Caco-2 (cell line): ENCODE data around the gene CD300LB. TPM values are rescaled to one million over a fixed set of nuclear protein-coding genes. Genes with fewer than 3 reads are reported as not detected.

Source experiments
- BruUV-seq: library from RNA; stranded (reverse); fragments of 400-500 nt; replicated peaks from 2 replicates; lab custom pipeline; 2021; lab: Mats Ljungman, UMichigan
- CTCF ChIA-PET: fragments of 300-600 bp; sonication (Branson Sonifier 250); formaldehyde crosslinking; loops from one replicate; lab custom pipeline; 2022; ENCODE audit warnings: antibody characterized with exemption; lab: Charles Lee
- POLR2A ChIA-PET: fragments of 300-600 bp; sonication (Branson Sonifier 250); formaldehyde crosslinking; loops from one replicate; lab custom pipeline; 2022; ENCODE audit warnings: antibody characterized with exemption; lab: Charles Lee
- DNase-seq, 2 experiments: peaks; one replicate each; pipeline versions ENCODE4 v3.0.0 to v3.0.0-alpha.2; 2020 to 2022
- H3K27me3 ChIP-seq: replicated peaks from 2 replicates; pipeline ENCODE4 v1.6.0; 2011; ENCODE audit warnings: low read length; ENCODE audit not compliant: control insufficient read depth, insufficient read depth
- H3K36me3 ChIP-seq: 2 replicates; pipeline ENCODE4 v1.5.1; 2011; ENCODE audit warnings: low read length; ENCODE audit not compliant: control insufficient read depth, insufficient read depth
- H3K4me1 ChIP-seq: fragments of 250-450 bp; sonication (Bioruptor Pico); 2 replicates; pipeline ENCODE4 v1.5.1; 2020; ENCODE audit warnings: mild to moderate bottlenecking
- H3K4me3 ChIP-seq: 2 replicates; pipeline ENCODE4 v1.5.1; 2011; ENCODE audit warnings: low read depth, mild to moderate bottlenecking, control low read depth, low read length
- H3K9me3 ChIP-seq: fragments of 250-450 bp; sonication (Bioruptor Pico); 2 replicates; pipeline ENCODE4 v1.5.1; 2020; ENCODE audit warnings: mild to moderate bottlenecking, moderate library complexity
- H3K27ac Mint-ChIP-seq: one replicate; pipeline ENCODE4 v1.8.0; 2022; ENCODE audit warnings: mixed read lengths; ENCODE audit not compliant: unreplicated experiment
- H3K27me3 Mint-ChIP-seq: one replicate; pipeline ENCODE4 v1.8.0; 2022; ENCODE audit warnings: mixed read lengths; ENCODE audit not compliant: insufficient read depth, unreplicated experiment
- H3K36me3 Mint-ChIP-seq: one replicate; pipeline ENCODE4 v1.8.0; 2022; ENCODE audit warnings: mild to moderate bottlenecking, mixed read lengths; ENCODE audit not compliant: insufficient read depth, unreplicated experiment
- H3K4me1 Mint-ChIP-seq: one replicate; pipeline ENCODE4 v1.8.0; 2022; ENCODE audit warnings: low read depth, mixed read lengths; ENCODE audit not compliant: unreplicated experiment
- H3K4me3 Mint-ChIP-seq: one replicate; pipeline ENCODE4 v1.8.0; 2022; ENCODE audit warnings: mild to moderate bottlenecking, moderate library complexity, mixed read lengths; ENCODE audit not compliant: unreplicated experiment
- H3K9me3 Mint-ChIP-seq: one replicate; pipeline ENCODE4 v1.8.0; 2022; ENCODE audit warnings: mixed read lengths; ENCODE audit not compliant: unreplicated experiment
- CTCF ChIP-seq, 2 experiments: fragments of 200-600 bp in 1 of 2; IDR thresholded peaks; 1 replicate in 1 of 2; 2 replicates in 1 of 2; pipeline versions ENCODE4 v1.5.1 to v1.8.0; 2011 to 2022; ENCODE audit warnings: antibody characterized with exemption in 1 of 2, control low read depth in 1 of 2, inconsistent platforms in 1 of 2, low read depth in 1 of 2, low read length in 1 of 2, mild to moderate bottlenecking in 1 of 2, moderate library complexity in 1 of 2; ENCODE audit not compliant: insufficient read depth in 1 of 2, severe bottlenecking in 1 of 2, unreplicated experiment in 1 of 2
- intact Hi-C: fragments of 100-400 bp; cut with micrococcal nuclease; formaldehyde crosslinking; loops from one replicate; pipeline ENCODE4 v1.10.0; 2022; ENCODE audit not compliant: unreplicated experiment
- total RNA-seq: library from RNA; stranded (reverse); gene quantifications from 2 replicates; pipeline ENCODE4 v1.2.3, GENCODE V29; 2022

Gene CD300LB
- total RNA-seq, 1 experiment from 2014 or later, result not detected

- Mint-ChIP-seq H3K4me1 (no peaks in the 10 kb centered on the region), H3K27me3 (peaks cover 22% of the 10 kb centered on the region), H3K36me3 (no peaks in the 10 kb centered on the region), H3K4me3 (no peak overlapping the region), H3K27ac (no peak overlapping the region), H3K9me3 (peaks cover 15% of the 10 kb centered on the region)
- Histone ChIP-seq H3K4me1 (no peaks in the 10 kb centered on the region), H3K9me3 (peaks cover 8% of the 10 kb centered on the region; the same call in 1 of the 2 replicates), H3K4me3 (no peak overlapping the region), H3K36me3 (no peaks in the 10 kb centered on the region), H3K27me3 (peaks cover 1% of the 10 kb centered on the region; the same call in 1 of the 2 replicates)
- BruUV-seq, result no TSS peak
- CTCF ChIA-PET, result no interaction called here
- no peak for DNase-seq
- intact Hi-C loops, result no loop called here
- TF ChIP-seq CTCF (IDR thresholded peaks at IDR 0.05; ENCODE audit: insufficient read depth in 1 of 2, low read depth in 1 of 2, low read length in 1 of 2, severe bottlenecking in 1 of 2, unreplicated experiment in 1 of 2), result no peak
- POLR2A ChIA-PET, result no interaction called here
These were observed 8.0 kb downstream of the CD300LB start for GRCh38 chr17:74523308-74523707.

- no peak for TF ChIP-seq CTCF (IDR thresholded peaks at IDR 0.05; ENCODE audit: insufficient read depth in 1 of 2, low read depth in 1 of 2, low read length in 1 of 2, severe bottlenecking in 1 of 2, unreplicated experiment in 1 of 2)
- no peak overlapping the region for H3K4me3 ChIP-seq
- intact Hi-C loops, result no loop called here
- H3K4me3 Mint-ChIP-seq, result no peak overlapping the region
- no TSS peak for BruUV-seq
- DNase-seq, result no peak
- no peak overlapping the region for H3K27ac Mint-ChIP-seq
- no peaks in the 10 kb centered on the region for H3K4me1 Mint-ChIP-seq
- H3K27me3 Mint-ChIP-seq, result peaks cover 22% of the 10 kb centered on the region
- ChIA-PET POLR2A (no interaction called here), CTCF (no interaction called here)
- H3K9me3 ChIP-seq, result peaks cover 8% of the 10 kb centered on the region; the same call in 1 of the 2 replicates
- H3K9me3 Mint-ChIP-seq, result peaks cover 18% of the 10 kb centered on the region
- peaks cover 1% of the 10 kb centered on the region; the same call in 1 of the 2 replicates for H3K27me3 ChIP-seq
- H3K4me1 ChIP-seq, result no peaks in the 10 kb centered on the region
- no peaks in the 10 kb centered on the region for H3K36me3 Mint-ChIP-seq
- no peaks in the 10 kb centered on the region for H3K36me3 ChIP-seq
These were observed 8.7 kb downstream of the CD300LB start for GRCh38 chr17:74522381-74523105.

- BruUV-seq, result no TSS peak
- Histone ChIP-seq H3K9me3 (peaks cover 8% of the 10 kb centered on the region; the same call in 1 of the 2 replicates), H3K4me1 (no peaks in the 10 kb centered on the region), H3K4me3 (no peak overlapping the region), H3K27me3 (peaks cover 1% of the 10 kb centered on the region; the same call in 1 of the 2 replicates), H3K36me3 (no peaks in the 10 kb centered on the region)
- Mint-ChIP-seq H3K4me1 (no peaks in the 10 kb centered on the region), H3K4me3 (no peak overlapping the region), H3K27me3 (peaks cover 18% of the 10 kb centered on the region), H3K36me3 (no peaks in the 10 kb centered on the region), H3K9me3 (peaks cover 18% of the 10 kb centered on the region), H3K27ac (no peak overlapping the region)
- ChIA-PET CTCF (no interaction called here), POLR2A (no interaction called here)
- no peak for DNase-seq
- no peak for TF ChIP-seq CTCF (IDR thresholded peaks at IDR 0.05; ENCODE audit: insufficient read depth in 1 of 2, low read depth in 1 of 2, low read length in 1 of 2, severe bottlenecking in 1 of 2, unreplicated experiment in 1 of 2)
- intact Hi-C loops, result no loop called here
These were observed 9.5 kb downstream of the CD300LB start for GRCh38 chr17:74521701-74522201.
